ENCODE results near the gene ERFE.
A peak's percentile ranks its signal among the peaks of the same experiment; 100 is the strongest.

Gene ERFE

DNA sequence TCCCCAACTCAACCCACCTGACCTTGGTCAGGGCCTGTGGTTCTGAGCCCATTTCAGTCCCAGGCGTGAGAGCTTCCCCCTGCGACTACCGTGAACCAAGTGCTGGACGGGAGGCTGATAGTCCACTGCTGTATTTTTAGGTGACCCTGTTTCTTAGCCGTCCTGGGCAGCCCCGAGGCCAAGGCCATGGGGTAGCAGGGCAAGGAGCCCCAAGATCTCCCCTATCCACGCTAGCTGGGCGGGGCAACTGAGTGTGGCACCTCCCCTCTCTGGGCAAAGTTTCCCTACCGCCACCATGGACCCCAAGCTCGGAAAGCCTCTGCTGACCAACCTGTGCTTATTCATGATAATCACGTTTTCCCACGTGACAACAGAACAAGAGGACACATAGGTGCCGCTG is 20.9 kb upstream of the ERFE start:
- no peak overlapping the region for H3K4me3 ChIP-seq (ENCODE audit: low read depth in 1 of 2, low read length in 1 of 2)
- TF ChIP-seq CTCF (IDR thresholded peaks at IDR 0.05), result no peak
- peaks cover 6 to 9% of the 10 kb centered on the region in 2 experiments for H3K4me1 ChIP-seq (ENCODE audit: control insufficient read depth in 1 of 2, insufficient read depth in 1 of 2, low read depth in 1 of 2, low read length in 1 of 2)
- H3K36me3 ChIP-seq, result no peaks in the 10 kb centered on the region
- no peaks in the 10 kb centered on the region for H3K9me3 ChIP-seq
- no peak overlapping the region for H3K27ac ChIP-seq
- H3K27me3 ChIP-seq, result no peaks in the 10 kb centered on the region

- Histone ChIP-seq H3K9me3 (no peaks in the 10 kb centered on the region), H3K27me3 (no peaks in the 10 kb centered on the region)
These were observed 20.2 kb upstream of the ERFE start, which contains the start of gene KLHL30 for GRCh38 chr2:238138331-238139195. TSS of gene KLHL30 (plus strand) at chr2:238138668. CDS start at chr2:238140755, 2,087 bp downstream.

DNA sequence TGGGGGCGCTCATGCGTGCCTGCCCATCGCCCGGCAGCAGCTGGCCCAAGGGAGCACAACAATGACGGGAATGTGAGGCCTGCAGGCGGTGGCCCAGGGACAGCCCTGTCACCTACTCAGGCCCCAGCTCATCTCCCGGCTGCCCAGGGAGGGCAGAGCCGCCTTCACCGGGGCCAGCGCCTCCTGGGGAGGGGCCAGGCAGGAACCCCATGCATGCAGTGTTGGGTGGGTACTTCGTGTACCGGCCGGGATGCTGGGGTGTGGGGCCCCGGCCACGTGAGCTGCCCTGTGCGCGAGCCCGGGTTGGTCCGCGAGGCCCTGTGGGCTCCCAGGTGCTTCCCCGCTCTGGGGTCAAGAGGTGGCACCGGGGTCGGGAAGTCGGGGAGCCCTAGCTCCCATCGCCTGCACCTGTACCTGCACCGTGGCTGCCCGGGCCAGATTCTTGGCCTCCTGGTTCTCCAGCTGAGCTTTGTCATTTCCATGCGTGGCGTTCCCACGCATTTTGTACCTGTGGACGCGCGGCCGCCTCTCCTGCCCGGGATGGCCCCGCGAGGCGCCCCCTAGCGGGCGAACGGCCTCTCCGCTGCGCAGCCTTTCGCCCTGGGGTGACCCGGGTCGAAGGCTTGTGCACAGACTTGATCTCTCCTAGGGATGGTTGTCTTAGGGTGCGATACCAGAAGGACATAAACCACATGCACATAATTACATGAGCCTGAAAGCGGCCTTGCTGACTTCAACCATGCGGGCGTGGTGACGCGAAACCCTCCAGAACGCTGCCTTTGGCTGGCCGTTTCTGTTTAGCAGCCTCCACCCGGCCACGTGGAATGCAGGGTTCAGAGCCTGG is 19.4 kb upstream of the ERFE start:
- Histone ChIP-seq H3K4me1 (ENCODE audit: control insufficient read depth in 1 of 2, insufficient read depth in 1 of 2, low read depth in 1 of 2, low read length in 1 of 2) (peaks cover 6 to 9% of the 10 kb centered on the region in 2 experiments), H3K27me3 (no peaks in the 10 kb centered on the region), H3K4me3 (ENCODE audit: low read depth in 1 of 2, low read length in 1 of 2) (no peak overlapping the region), H3K9me3 (no peaks in the 10 kb centered on the region), H3K36me3 (no peaks in the 10 kb centered on the region), H3K27ac (no peak overlapping the region)
- peak; percentile 23 for TF ChIP-seq CTCF (IDR thresholded peaks at IDR 0.05)

More at GRCh38 chr2:238138331-238139195, 20.2 kb upstream of the ERFE start, which contains the start of gene KLHL30:
- no peaks in the 10 kb centered on the region for H3K36me3 ChIP-seq
- peaks cover 6 to 9% of the 10 kb centered on the region in 2 experiments for H3K4me1 ChIP-seq (ENCODE audit: control insufficient read depth in 1 of 2, insufficient read depth in 1 of 2, low read depth in 1 of 2, low read length in 1 of 2)
- no peak for TF ChIP-seq CTCF (IDR thresholded peaks at IDR 0.05)
- no peak within 1 kb of the TSS for H3K27ac ChIP-seq
- no peak within 1 kb of the TSS for H3K4me3 ChIP-seq (ENCODE audit: low read depth in 1 of 2, low read length in 1 of 2)

DNA sequence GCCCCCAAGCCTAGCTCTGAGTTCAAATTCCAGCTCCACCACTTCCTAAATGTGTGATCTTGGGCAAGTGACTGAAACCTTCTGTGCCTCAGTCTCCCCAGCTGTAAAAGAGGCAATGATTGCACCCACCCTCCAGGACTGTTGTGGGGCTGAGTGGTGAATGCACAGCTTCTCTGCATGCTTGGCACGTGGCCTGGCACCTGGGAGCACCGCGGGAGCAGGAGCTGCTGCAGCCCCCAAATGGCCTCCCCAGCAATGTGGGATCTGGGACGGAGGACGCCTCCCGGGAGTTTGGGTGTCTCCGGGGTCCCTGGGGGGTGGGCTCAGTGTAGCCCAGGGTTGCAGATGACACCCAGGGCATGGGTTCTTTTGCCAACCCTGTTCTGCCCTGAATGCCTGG is 18.7 kb upstream of the ERFE start:
- no peaks in the 10 kb centered on the region for H3K9me3 ChIP-seq
- no peaks in the 10 kb centered on the region for H3K27me3 ChIP-seq
- no peak overlapping the region for H3K4me3 ChIP-seq (ENCODE audit: low read depth in 1 of 2, low read length in 1 of 2)
- TF ChIP-seq CTCF (IDR thresholded peaks at IDR 0.05), result no peak
- no peaks in the 10 kb centered on the region for H3K36me3 ChIP-seq
- H3K4me1 ChIP-seq (ENCODE audit: control insufficient read depth in 1 of 2, insufficient read depth in 1 of 2, low read depth in 1 of 2, low read length in 1 of 2), result peaks cover 6 to 9% of the 10 kb centered on the region in 2 experiments
- no peak overlapping the region for H3K27ac ChIP-seq

- no peaks in the 10 kb centered on the region for H3K27me3 ChIP-seq
- H3K9me3 ChIP-seq, result no peaks in the 10 kb centered on the region
- no peak for TF ChIP-seq CTCF (IDR thresholded peaks at IDR 0.05)
These were observed 17.8 kb upstream of the ERFE start for GRCh38 chr2:238140721-238141540.

More at GRCh38 chr2:238140721-238141540, 17.8 kb upstream of the ERFE start:
- no peak overlapping the region for H3K27ac ChIP-seq
- no peaks in the 10 kb centered on the region for H3K36me3 ChIP-seq
- H3K4me1 ChIP-seq (ENCODE audit: control insufficient read depth in 1 of 2, insufficient read depth in 1 of 2, low read depth in 1 of 2, low read length in 1 of 2), result peaks cover 6 to 9% of the 10 kb centered on the region in 2 experiments
- no peak overlapping the region for H3K4me3 ChIP-seq (ENCODE audit: low read depth in 1 of 2, low read length in 1 of 2)

Data from neutrophil (primary cell).